Panc1 (cell line): ENCODE results near the gene ALKBH7.

Experiments used
- POLR2AphosphoS5 ChIP-seq: IDR thresholded peaks from 2 replicates; pipeline ENCODE4 v1.6.1; 2012; ENCODE audit warnings: mild to moderate bottlenecking, low read depth, low read length, moderate library complexity
- SIN3A ChIP-seq: IDR thresholded peaks from 2 replicates; pipeline ENCODE4 v1.6.1; 2012; ENCODE audit warnings: low read depth, mild to moderate bottlenecking, low read length, moderate library complexity, borderline replicate concordance; ENCODE audit not compliant: insufficient read depth
- TCF7L2 ChIP-seq: IDR thresholded peaks from 2 replicates; pipeline ENCODE4 v1.6.1; 2011; ENCODE audit warnings: mild to moderate bottlenecking, low read depth, low read length, inconsistent platforms
- TF ChIP-seq, protein P1 (sequence below): fragments of 450-650 bp; IDR thresholded peaks from 2 replicates; pipeline ENCODE4 v1.5.1; 2017; ENCODE audit warnings: mild to moderate bottlenecking
- TF ChIP-seq, protein P2 (sequence below), 2 experiments: IDR thresholded peaks; 2 replicates each; pipeline ENCODE4 v1.6.1; 2011 to 2012; ENCODE audit warnings: low read depth in 2 of 2, control low read depth in 1 of 2, low read length in 1 of 2, mild to moderate bottlenecking in 1 of 2, moderate library complexity in 1 of 2; ENCODE audit not compliant: insufficient read depth in 1 of 2

DNA sequence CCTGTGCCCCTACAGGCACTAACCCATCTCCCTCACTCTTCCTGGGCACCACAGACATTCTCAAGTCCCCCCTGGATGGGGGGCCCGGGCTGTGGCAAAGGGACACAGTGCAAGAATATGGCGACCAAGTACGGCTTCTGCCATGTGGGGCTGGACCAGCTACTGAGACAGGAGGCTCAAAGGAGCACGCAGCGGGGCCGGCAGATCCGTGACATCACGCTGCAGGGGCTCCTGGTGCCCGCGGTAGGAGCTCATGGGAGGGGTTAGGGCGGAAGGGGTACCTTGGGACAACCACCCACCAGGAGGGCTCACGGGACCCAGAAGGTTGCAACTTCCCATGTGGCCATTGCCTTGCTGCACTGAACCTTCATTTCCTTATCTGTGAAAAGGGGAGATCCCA, 23.7 kb downstream of the ALKBH7 start:
- TF ChIP-seq, protein P1, sequence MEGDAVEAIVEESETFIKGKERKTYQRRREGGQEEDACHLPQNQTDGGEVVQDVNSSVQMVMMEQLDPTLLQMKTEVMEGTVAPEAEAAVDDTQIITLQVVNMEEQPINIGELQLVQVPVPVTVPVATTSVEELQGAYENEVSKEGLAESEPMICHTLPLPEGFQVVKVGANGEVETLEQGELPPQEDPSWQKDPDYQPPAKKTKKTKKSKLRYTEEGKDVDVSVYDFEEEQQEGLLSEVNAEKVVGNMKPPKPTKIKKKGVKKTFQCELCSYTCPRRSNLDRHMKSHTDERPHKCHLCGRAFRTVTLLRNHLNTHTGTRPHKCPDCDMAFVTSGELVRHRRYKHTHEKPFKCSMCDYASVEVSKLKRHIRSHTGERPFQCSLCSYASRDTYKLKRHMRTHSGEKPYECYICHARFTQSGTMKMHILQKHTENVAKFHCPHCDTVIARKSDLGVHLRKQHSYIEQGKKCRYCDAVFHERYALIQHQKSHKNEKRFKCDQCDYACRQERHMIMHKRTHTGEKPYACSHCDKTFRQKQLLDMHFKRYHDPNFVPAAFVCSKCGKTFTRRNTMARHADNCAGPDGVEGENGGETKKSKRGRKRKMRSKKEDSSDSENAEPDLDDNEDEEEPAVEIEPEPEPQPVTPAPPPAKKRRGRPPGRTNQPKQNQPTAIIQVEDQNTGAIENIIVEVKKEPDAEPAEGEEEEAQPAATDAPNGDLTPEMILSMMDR = no peak
- TF ChIP-seq POLR2AphosphoS5 (no peak), TCF7L2 (no peak), SIN3A (no peak)
- TF ChIP-seq, protein P2, sequence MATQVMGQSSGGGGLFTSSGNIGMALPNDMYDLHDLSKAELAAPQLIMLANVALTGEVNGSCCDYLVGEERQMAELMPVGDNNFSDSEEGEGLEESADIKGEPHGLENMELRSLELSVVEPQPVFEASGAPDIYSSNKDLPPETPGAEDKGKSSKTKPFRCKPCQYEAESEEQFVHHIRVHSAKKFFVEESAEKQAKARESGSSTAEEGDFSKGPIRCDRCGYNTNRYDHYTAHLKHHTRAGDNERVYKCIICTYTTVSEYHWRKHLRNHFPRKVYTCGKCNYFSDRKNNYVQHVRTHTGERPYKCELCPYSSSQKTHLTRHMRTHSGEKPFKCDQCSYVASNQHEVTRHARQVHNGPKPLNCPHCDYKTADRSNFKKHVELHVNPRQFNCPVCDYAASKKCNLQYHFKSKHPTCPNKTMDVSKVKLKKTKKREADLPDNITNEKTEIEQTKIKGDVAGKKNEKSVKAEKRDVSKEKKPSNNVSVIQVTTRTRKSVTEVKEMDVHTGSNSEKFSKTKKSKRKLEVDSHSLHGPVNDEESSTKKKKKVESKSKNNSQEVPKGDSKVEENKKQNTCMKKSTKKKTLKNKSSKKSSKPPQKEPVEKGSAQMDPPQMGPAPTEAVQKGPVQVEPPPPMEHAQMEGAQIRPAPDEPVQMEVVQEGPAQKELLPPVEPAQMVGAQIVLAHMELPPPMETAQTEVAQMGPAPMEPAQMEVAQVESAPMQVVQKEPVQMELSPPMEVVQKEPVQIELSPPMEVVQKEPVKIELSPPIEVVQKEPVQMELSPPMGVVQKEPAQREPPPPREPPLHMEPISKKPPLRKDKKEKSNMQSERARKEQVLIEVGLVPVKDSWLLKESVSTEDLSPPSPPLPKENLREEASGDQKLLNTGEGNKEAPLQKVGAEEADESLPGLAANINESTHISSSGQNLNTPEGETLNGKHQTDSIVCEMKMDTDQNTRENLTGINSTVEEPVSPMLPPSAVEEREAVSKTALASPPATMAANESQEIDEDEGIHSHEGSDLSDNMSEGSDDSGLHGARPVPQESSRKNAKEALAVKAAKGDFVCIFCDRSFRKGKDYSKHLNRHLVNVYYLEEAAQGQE (IDR thresholded peaks at IDR 0.05; ENCODE audit: insufficient read depth in 1 of 2, low read depth in 2 of 2, low read length in 1 of 2) = no peak
